GM19099 (cell line): Measurements from ENCODE around the gene VEZF1.
A peak's percentile ranks its signal among the peaks of the same experiment; 100 is the strongest.

Experiments
- POLR2A ChIP-seq: IDR thresholded peaks from 3 replicates; pipeline ENCODE4 v1.6.1; 2011; ENCODE audit warnings: low read depth; ENCODE audit not compliant: insufficient read length; ENCODE audit errors: extremely low read depth

Gene VEZF1

GRCh38 chr17:58005031-58005727, 17.1 kb upstream of the VEZF1 start:
- TF ChIP-seq POLR2A: no peak

- TF ChIP-seq POLR2A: no peak
These were observed 16.0 kb upstream of the VEZF1 start for GRCh38 chr17:58004060-58004459.

GRCh38 chr17:58002973-58003372, 14.9 kb upstream of the VEZF1 start:
- no peak for TF ChIP-seq POLR2A

- no peak for TF ChIP-seq POLR2A
These were observed 14.3 kb upstream of the VEZF1 start for GRCh38 chr17:58002154-58002948.

GRCh38 chr17:58001461-58002124, 13.5 kb upstream of the VEZF1 start:
- TF ChIP-seq POLR2A: no peak

- no peak for TF ChIP-seq POLR2A
These were observed 11.5 kb upstream of the VEZF1 start for GRCh38 chr17:57999496-58000017.

GRCh38 chr17:57999010-57999495, 11.0 kb upstream of the VEZF1 start:
- no peak for TF ChIP-seq POLR2A

GRCh38 chr17:57997085-57997809, 9.2 kb upstream of the VEZF1 start:
- no peak for TF ChIP-seq POLR2A

- peak; percentile 41 for TF ChIP-seq POLR2A
These were observed 7.3 kb upstream of the VEZF1 start for GRCh38 chr17:57995076-57995956.

GRCh38 chr17:57994436-57994835, 6.4 kb upstream of the VEZF1 start:
- TF ChIP-seq POLR2A: no peak

GRCh38 chr17:57993471-57994365, 5.7 kb upstream of the VEZF1 start:
- TF ChIP-seq POLR2A: peak; percentile 14

GRCh38 chr17:57991537-57991936, 3.5 kb upstream of the VEZF1 start:
- no peak for TF ChIP-seq POLR2A

GRCh38 chr17:57990037-57990436, 2.0 kb upstream of the VEZF1 start:
- TF ChIP-seq POLR2A: no peak
